SK-MEL-5 (cell line): ENCODE data around the gene FABP3. TPM values are rescaled to one million over a fixed set of nuclear protein-coding genes. Genes with fewer than 3 reads are reported as not detected.

Experiments
- DNase-seq: peaks from one replicate; pipeline ENCODE4 v3.0.0-alpha.2; 2016; ENCODE audit warnings: low read depth, low spot score
- in situ Hi-C: cut with HindIII; loops from 2 replicates; pipeline ENCODE4 v1.10.0; 2016; ENCODE audit warnings: low sequenced_read_pairs, high pct_unique_total_duplicates, low pct_unique_long_range_greater_than_20kb
- polyA plus RNA-seq, 2 experiments: library from polyadenylated mRNA; depleted of rRNA; stranded (reverse); fragments of >200 nt; gene quantifications; 2 replicates each; pipeline ENCODE4 v1.2.3, GENCODE V29; 2015
- total RNA-seq: library from RNA; depleted of rRNA; stranded (reverse); fragments of >200 nt; shearing (Covaris generic); gene quantifications from 2 replicates; pipeline ENCODE4 v1.2.3, GENCODE V29; 2014; rRNA removed

The FABP3 gene
- not detected in 2 replicates for total RNA-seq
- polyA plus RNA-seq (2015; cell fraction: cytosol; rRNA removed): not detected in 2 replicates
- polyA plus RNA-seq (2015; cell fraction: nucleus; rRNA removed): not detected in 2 replicates

DNA sequence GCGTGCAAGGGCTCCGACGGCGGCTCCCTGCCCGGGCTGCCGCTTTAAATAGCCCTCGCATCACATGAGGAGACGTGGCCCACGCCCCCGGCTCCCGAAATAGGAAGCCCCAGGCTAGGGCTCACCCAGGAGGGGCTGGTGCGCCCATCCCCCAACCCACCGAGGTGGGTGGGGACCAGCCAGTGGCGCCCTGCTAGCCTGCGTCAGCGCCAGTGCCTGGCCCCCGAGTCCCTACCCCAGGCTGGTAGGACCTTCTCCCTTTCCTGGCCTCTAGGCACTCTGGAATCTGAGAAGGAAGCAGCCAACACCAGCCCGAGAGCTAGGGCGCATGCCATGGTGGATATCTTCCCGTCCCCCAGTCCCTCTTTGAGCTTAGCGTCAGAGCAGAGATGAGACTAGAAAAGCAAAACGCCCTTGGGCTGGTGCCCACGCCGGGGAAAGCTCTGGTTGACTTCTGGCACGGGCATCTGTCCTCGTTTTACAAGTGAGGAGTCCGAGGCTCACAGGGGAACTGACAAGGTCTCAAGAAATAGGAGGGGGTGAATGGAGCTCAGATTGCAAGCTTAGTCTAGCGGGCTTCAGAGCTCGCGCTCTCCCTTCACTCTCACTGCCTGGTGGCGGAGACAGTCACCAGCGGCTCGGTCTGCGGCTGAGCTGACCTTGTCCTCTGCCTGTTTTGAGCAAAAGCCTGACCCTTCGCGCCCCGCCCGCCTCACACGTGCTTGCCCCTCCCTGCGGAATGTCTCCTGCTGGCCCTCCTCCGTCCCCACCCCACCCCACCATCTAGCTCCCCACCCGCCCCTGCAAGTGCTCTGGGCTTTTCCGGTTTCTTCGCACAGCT is at the start of gene FABP3:
Gene FABP3 (minus strand): TSS at position 21 of the 841 bp plus-strand sequence. CDS start 62 bp downstream, outside the sequence.
- DNase-seq: no peak
- in situ Hi-C loops: no loop called here

DNA sequence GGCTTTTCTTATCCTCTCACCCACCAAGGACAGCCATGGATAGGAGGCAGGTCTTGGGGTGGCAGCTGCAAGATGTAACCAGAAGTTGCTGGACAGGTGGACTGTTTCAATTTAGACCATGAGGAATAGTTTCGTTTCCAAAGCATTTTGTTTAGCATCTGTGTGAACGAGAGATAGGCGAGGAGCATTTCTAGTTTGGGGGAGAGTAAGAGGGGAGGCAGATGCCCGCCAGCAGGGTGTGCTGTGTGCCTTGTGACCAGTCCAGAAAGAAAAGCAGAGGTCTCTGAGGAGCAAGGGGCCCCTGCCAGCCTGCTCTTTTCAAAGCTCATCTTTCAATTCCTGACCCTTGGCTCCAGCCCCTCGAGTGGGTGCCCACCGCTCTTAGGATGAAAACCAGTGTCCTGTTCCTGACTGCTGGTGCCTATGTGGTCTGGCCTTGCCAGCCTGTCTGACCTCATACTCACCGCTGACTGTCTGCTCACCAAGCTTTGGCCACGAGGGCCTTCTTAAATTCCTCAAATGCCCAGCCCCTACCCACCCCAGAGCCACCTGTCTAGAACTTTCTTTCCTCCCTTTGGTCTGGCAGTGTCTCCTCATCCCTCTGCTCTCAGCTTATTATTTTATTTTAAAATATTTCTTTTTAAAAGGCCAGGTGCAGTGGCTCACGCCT is 48.6 kb upstream of the FABP3 start:
- DNase-seq: peak; percentile 49

DNA sequence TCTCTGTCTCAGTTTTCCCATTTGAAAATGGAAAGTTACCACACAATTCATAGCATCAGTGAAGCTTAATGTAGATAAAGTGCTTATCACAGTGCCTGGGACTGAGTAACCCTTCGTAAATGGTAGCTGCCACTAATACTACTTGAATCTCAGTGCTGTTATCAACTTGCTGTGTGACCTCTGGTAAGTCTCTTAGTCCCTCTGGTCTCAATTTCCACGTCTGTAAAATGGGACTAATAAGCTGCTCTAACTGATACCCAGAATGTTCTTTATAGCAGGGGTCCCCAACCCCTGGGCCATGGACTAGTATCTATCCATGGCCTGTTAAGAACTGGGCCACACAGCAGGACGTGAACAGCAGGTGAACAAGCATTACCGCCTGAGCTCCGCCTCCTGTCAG is 47.8 kb upstream of the FABP3 start:
- in situ Hi-C loops: no loop called here
- DNase-seq: no peak

More for the DNA sequence above, 48.6 kb upstream of the FABP3 start:
- in situ Hi-C loops: no loop called here

DNA sequence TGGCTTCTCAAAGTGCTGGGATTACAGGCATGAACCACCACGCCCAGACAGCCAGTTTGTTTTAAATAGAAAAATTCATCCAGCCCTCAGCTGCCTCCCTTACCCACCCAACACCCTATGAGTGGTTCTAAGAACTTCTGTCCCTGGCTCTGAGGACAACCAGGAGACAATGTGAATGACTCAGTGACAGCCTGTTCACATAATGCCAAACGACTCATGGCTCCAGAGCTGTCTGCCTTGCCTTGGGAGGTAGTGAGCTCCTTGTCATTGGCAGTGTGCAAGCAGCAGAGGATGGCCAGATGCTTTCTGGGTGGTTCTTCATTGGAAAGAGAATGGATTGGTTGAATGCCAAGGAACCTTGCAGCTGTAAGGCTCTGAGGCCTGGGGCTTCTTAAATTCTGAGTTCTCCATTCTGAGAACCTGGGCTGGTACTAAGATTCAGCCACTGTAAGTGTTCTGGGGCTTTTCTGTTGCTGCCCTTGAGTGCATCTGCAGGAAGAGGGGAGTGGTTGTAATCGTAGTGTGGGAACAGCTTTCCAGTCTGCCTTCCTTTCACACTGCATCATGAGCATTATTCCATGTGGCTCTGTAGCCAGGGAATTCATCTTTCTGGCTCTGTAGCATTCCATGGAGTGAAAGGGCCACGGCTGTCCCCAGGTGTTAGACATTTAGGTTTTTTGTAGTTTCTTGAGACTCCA is 45.9 kb upstream of the FABP3 start:
- DNase-seq: no peak
- in situ Hi-C loops: no loop called here

DNA sequence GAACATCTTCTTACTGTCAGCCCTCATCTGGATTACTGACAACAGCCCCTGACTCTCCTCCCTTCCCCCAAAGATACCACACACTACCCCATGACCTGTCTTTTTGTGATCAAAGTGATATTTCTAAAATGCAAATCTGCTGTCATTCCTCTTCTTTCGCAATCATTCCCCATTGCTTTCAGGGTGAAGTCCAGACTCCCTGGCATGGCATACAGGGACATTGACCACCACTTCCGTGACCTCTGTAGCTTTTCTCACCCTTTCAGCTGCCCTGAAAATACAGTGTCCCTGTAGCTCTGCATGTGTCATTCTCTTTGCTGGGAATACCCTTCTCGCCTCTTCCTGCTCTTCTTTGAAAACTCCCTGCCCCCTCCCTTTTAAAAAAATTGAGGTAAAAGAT is 44.3 kb upstream of the FABP3 start:
- no peak for DNase-seq
- in situ Hi-C loops: no loop called here

DNA sequence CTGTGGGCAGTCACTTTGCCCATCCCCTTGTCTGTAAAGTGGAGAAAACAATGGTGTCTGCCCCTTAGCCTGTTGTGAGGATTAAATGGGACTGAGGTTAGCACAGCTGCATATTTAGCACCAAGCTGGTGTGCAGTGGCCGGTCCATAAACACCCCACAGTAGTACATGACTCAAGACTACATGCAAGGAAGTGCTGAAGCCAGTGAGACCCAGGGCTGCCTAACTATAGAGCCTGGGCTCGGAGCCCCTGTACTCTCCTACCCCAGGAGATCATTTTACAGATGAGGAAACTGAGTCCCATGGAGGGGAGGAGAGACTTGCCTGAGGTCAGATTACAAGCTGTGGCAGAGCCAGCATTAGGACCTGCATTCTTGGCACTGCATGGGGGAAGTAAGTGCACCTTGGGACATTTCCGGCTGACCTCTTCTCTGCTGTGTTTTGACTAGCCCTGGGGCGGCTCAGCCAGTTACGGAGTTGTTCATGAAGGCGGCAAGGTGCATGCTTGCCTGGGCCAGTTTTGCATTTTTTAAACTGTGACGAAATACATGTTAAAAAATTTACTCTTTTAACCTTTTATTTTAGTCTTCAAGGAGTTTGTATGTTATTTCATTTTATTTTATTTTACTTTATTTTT is 43.3 kb upstream of the FABP3 start:
- no peak for DNase-seq

DNA sequence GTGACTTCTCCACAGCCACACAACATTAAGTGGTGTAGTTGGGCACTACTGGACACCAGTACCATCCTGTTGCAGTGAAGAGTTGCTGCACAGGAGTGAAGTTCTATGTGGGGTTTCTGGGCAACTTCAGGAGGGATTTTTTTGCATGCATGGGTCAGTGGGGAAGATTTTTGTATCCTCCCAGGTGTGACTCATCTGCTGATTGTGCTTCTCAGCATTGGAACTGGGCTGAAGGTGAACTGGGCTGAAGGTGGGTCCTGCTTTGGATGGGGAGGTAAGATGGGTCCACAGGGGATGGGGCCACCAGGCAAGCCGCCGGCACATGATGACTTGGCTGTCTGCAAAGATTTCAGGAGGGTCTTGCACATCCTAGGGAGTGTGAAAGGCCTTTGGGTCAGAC is 42.8 kb upstream of the FABP3 start:
- in situ Hi-C loops: no loop called here
- no peak for DNase-seq

More for the DNA sequence above, 43.3 kb upstream of the FABP3 start:
- in situ Hi-C loops: no loop called here

DNA sequence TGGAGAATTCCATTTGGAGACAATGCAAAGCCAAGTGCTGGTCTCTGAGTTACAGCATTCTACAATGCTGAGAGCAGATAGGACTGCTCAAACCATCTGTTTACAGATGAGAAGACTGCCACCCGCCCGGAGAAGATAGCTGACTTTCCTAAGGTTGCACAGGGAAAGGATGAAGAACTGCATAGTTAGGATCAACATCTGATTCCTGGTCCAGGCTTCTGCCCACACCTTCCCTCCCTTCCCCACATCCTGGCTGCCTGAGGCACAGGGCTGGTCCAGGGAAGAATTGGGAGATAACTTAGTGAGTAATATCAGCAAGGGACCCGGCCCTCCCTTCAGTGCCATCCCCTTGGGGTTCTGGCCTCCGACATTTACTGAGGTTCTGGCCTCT is 42.1 kb upstream of the FABP3 start:
- DNase-seq: no peak
- in situ Hi-C loops: no loop called here

DNA sequence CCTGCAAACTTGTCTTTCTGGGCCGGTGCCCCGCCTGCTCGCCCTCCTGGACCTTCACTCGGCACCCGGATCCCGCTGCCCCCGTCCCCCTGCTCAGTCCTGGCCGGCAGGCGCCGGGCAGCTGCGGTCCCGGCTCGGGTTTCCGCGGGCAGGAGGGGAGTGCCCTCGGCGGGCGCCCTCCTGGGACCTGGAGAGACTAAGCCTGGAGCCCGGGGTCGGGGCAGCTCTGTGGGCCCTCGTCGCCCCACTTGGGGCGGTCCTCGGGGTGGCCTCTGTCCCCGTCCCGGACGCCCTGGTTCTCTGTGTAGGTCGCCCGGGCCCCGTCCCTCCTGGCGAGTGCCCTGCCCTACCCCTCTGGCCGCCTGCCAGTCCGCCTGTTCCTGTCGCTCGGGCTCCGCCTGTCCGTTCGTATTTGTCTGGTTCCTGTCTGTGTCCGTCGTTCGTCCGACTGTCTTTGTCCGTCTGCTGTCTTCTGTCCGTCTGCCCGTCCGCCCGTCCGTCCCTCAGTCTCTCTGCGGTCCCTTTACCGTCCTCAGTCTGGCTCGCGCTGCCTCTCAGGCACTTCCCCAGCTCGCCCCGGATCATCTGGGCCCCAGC is 40.6 kb upstream of the FABP3 start:
- in situ Hi-C loops: no loop called here
- DNase-seq: peak; percentile 38

DNA sequence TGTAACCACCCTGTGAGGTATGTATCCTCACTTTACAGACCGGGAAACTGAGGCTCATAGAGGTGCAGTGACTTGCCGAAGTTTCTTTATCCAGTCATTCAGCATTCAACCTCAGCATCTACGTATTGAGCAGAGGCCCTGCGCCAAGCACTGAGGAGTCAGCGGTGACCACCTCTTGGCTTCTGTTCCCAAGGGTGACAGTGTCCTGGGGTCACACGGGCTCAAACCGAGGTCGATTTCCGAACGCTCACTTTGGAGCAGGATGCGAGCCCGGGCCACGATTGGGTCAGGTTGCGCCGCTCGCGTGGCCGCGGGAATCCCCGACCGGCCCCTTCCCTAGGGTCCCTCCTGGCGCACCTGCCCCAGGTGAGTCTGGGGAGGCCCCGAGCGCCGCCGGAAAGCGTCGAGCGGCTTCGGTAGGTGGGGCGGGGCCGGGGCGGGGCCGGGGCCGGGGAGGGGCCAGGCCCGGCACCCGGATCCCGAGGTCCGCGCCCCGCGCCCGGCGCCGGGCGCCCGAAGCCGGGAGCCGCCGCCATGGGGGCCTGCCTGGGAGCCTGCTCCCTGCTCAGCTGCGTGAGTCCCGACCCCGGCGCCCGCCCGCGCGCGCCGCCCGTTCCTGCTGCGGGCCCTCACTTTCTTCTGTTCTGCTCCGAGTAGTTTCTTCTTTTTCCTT is 40.0 kb upstream of the FABP3 start, which contains the start of gene SERINC2:
Gene SERINC2 (plus strand): TSS at position 482 of the 673 bp plus-strand sequence. CDS start 53 bp downstream, at position 535.
- DNase-seq: peak; percentile 16
- in situ Hi-C loops: no loop called here

DNA sequence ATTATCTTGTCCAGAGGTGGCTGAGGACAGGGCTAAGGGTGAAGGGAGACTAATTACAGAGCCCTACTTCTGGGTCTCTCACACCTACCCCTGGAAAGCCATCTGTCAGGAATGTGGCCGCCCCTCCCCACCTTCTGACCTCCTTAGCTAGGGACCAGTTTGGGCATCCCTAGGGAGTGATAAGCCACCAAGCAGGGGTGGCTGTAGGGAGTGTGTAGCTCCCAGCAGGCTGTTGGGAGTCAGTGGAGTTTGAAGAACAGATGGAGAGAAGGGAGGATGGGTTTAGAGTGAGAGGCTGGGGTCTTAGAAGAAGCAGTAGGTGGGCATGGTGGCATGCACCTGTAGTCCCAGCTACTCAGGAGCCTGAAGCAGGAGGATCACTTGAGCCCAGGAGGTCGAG is 39.3 kb upstream of the FABP3 start:
- DNase-seq: no peak
- in situ Hi-C loops: no loop called here

DNA sequence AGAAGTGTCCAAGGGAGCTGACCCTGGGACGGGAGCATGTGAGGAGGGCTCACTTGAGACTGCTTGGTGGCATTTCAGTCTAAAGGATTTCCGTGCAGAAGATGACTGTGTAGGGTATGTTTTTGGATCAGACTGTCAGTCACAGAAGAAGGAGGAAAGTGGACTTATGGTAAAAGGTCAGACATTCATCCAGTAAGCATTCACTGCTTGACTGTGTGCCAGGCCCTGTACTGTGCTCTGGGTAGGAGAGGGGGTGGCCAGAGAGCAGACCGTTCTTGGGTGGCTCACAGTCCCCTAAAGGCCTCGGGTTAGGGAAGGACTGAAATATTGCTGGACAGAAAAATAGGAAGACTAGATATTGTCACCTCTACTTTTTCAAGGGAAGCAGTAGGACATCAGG is 38.0 kb upstream of the FABP3 start:
- no peak for DNase-seq
- in situ Hi-C loops: no loop called here

DNA sequence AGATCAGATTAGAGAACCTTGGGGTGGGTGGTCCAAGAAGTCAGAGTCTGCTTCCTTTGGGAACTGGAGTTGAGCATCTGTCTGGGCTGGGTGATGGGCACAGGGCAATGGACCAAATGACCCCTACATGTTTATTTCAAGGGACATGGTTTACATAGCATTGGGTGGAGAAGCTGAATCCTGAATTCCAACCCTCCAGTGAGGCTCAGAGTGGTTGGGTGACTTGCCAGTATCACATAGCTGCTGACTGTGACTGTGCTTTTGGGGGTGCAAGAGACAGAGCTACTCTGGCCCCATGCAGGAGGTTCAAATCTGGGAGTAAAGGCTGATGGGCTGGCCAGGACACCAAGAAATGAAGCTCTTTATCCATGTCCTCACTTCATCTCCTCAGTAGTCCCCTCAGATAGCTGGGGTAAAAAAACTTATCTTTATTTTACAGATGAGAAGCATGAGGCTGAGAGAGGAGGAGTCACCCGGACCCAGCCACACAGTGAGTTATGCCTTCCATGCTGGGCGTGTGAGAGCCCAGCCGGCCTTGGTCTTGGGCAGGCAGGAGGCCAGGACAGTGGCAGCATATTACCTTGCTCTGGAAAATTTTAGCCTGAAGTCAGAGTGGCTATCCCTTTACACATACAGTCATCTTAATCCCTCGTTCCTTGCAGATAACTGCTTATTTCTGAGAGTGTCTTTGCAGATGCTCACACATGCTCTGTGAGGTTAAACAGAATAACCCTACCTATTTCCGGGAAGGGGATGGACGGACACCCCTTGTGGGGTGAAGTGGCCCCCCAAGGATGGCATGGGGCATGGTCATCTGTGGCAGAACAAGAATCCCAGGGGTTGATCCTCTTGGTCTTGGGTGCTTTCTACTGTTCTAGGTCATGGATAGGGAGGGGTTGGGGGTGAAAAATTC is 37.3 kb upstream of the FABP3 start:
- in situ Hi-C loops: no loop called here
- DNase-seq: no peak

DNA sequence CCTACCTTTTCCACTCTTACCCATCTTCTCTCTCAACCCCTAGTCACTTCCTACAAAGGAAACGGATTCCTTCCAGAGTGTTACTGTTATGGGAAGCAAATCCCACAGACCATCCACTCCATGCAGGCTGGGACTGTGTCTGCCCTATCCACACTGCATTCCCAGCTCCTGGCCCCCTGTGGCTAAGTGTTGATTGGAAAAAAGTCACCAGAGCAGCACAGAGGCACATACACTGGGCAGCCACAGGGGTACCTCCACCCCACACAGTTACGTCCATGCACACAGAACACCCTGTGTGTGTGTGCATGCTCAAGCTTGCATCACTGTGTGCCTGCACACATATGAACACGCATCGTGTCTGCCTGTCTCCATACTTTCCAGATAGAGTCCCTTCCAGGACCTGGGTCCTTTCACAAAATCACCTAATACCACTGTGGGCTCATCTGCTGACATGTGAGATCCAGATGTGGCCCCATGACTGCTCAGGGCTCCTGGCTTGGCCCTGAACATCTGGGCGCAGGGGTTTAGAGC is 36.0 kb upstream of the FABP3 start:
- no peak for DNase-seq
- in situ Hi-C loops: no loop called here

DNA sequence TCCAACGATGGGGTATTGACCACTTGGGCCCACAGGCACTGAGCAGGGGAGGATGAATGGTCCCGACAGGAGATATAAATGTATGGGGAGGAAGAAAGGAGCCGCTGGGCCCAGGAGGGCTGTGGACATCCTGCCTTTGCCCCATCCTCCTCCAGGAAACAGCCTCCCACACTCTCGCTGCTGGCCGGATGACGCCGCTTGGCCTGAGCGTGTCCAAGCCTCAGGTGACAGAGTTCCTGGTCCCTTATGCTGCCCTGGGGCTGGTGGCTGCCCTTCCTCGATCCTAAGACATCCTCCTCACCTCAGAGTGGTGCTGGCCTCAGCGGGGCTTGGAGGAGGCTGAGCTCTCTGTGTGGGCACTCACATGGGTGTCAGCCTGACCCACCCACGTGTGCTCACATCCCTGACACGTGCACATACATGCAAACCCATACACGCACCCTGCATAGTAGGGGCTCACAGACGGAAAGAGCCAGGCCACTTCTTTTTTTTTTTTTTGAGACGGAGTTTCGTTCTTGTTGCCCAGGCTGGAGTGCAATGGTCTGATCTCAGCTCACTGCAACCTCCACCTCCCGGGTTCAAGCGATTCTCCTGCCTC is 34.3 kb upstream of the FABP3 start:
- DNase-seq: no peak
- in situ Hi-C loops: no loop called here
